A549 (cell line): ENCODE measurements around the gene OLIG1.

Source experiments
- BHLHE40 ChIP-seq: IDR thresholded peaks from 2 replicates; pipeline ENCODE4 v1.6.1; 2012; ENCODE audit warnings: low read depth, low read length, inconsistent platforms
- CEBPB ChIP-seq, 2 experiments: fragments of >200 bp in 1 of 2; sonication (Bioruptor Twin) in 1 of 2; formaldehyde crosslinking in 1 of 2; IDR thresholded peaks; 2 replicates each; pipeline ENCODE4 v1.6.1; 2012 to 2016
- HOXA7 ChIP-seq: fragments of 250-450 bp; sonication (Bioruptor Pico); IDR thresholded peaks from 2 replicates; pipeline ENCODE4 v1.5.0; 2020; ENCODE audit warnings: mild to moderate bottlenecking, moderate library complexity
- POLR2A ChIP-seq: IDR thresholded peaks from 2 replicates; pipeline ENCODE4 v1.6.1; 2012; ENCODE audit warnings: mild to moderate bottlenecking, low read length
- RFX5 ChIP-seq: fragments of 450-650 bp; IDR thresholded peaks from 2 replicates; pipeline ENCODE4 v1.7.1; 2014; ENCODE audit warnings: antibody characterized with exemption, mild to moderate bottlenecking, moderate library complexity
- TF ChIP-seq, protein P1 (sequence below): fragments of 200-600 bp; sonication (generic); IDR thresholded peaks from 2 replicates; pipeline ENCODE4 v1.6.1; 2016; ENCODE audit warnings: antibody characterized with exemption, mild to moderate bottlenecking, moderate library complexity
- TF ChIP-seq, protein P2 (sequence below): fragments of >200 bp; sonication (Bioruptor Twin); formaldehyde crosslinking; IDR thresholded peaks from 3 replicates; pipeline ENCODE4 v1.5.1; 2016

- TF ChIP-seq, protein P1, sequence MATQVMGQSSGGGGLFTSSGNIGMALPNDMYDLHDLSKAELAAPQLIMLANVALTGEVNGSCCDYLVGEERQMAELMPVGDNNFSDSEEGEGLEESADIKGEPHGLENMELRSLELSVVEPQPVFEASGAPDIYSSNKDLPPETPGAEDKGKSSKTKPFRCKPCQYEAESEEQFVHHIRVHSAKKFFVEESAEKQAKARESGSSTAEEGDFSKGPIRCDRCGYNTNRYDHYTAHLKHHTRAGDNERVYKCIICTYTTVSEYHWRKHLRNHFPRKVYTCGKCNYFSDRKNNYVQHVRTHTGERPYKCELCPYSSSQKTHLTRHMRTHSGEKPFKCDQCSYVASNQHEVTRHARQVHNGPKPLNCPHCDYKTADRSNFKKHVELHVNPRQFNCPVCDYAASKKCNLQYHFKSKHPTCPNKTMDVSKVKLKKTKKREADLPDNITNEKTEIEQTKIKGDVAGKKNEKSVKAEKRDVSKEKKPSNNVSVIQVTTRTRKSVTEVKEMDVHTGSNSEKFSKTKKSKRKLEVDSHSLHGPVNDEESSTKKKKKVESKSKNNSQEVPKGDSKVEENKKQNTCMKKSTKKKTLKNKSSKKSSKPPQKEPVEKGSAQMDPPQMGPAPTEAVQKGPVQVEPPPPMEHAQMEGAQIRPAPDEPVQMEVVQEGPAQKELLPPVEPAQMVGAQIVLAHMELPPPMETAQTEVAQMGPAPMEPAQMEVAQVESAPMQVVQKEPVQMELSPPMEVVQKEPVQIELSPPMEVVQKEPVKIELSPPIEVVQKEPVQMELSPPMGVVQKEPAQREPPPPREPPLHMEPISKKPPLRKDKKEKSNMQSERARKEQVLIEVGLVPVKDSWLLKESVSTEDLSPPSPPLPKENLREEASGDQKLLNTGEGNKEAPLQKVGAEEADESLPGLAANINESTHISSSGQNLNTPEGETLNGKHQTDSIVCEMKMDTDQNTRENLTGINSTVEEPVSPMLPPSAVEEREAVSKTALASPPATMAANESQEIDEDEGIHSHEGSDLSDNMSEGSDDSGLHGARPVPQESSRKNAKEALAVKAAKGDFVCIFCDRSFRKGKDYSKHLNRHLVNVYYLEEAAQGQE, result no peak
- TF ChIP-seq POLR2A (no peak), BHLHE40 (no peak), HOXA7 (no peak), CEBPB (IDR thresholded peaks at IDR 0.05) (no peak), RFX5 (no peak)
- TF ChIP-seq, protein P2, sequence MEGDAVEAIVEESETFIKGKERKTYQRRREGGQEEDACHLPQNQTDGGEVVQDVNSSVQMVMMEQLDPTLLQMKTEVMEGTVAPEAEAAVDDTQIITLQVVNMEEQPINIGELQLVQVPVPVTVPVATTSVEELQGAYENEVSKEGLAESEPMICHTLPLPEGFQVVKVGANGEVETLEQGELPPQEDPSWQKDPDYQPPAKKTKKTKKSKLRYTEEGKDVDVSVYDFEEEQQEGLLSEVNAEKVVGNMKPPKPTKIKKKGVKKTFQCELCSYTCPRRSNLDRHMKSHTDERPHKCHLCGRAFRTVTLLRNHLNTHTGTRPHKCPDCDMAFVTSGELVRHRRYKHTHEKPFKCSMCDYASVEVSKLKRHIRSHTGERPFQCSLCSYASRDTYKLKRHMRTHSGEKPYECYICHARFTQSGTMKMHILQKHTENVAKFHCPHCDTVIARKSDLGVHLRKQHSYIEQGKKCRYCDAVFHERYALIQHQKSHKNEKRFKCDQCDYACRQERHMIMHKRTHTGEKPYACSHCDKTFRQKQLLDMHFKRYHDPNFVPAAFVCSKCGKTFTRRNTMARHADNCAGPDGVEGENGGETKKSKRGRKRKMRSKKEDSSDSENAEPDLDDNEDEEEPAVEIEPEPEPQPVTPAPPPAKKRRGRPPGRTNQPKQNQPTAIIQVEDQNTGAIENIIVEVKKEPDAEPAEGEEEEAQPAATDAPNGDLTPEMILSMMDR, result no peak
These were observed 40.5 kb upstream of the OLIG1 start for GRCh38 chr21:33029385-33029921.
